ENCODE data around the gene SPINT2. TPM values are rescaled to one million over a fixed set of nuclear protein-coding genes. Genes with fewer than 3 reads are reported as not detected.

The SPINT2 gene
- total RNA-seq, 1 donor from 2014 or later, result 71.0 TPM

GRCh38 chr19:38290631-38291147 is 26.3 kb downstream of the SPINT2 start:
- H3K9ac ChIP-seq, result no peak overlapping the region
- Mint-ChIP-seq H3K27me3 (ENCODE audit: insufficient read depth, low read depth) (no peaks in the 10 kb centered on the region), H3K9me3 (no peaks in the 10 kb centered on the region), H3K36me3 (no peaks in the 10 kb centered on the region), H3K4me1 (peaks cover 28% of the 10 kb centered on the region), H3K27ac (peak overlapping the region; percentile 65), H3K4me3 (no peak overlapping the region)
- no peaks in the 10 kb centered on the region for H3K79me2 ChIP-seq (ENCODE audit: low read depth)
- H4K20me1 ChIP-seq (ENCODE audit: low read depth), result no peaks in the 10 kb centered on the region
- H3K36me3 ChIP-seq, result no peaks in the 10 kb centered on the region
- H2AFZ ChIP-seq (replicated peaks), result no peak overlapping the region
- H3K27me3 ChIP-seq, result no peaks in the 10 kb centered on the region
- no peak for TF ChIP-seq EZH2phosphoT487 (IDR thresholded peaks at IDR 0.05)
- no peaks in the 10 kb centered on the region for H3K4me1 ChIP-seq
- DNase-seq (ENCODE audit: low spot score), result no peak
- no peak overlapping the region for H3K4me2 ChIP-seq
- H3K27ac ChIP-seq, result no peak overlapping the region
- no peaks in the 10 kb centered on the region for H3F3A ChIP-seq (ENCODE audit: low read depth)
- H3K9me3 ChIP-seq (ENCODE audit: low read depth), result no peaks in the 10 kb centered on the region
- H3K4me3 ChIP-seq, result no peak overlapping the region

- Histone ChIP-seq H2AFZ (replicated peaks) (no peak overlapping the region), H3K27me3 (no peaks in the 10 kb centered on the region)
- H3K27ac Mint-ChIP-seq, result peak overlapping the region; percentile 54
Measured at GRCh38 chr19:38291855-38292254, 27.5 kb downstream of the SPINT2 start.

GRCh38 chr19:38293281-38293680 is 28.9 kb downstream of the SPINT2 start:
- no peaks in the 10 kb centered on the region for H3K4me1 ChIP-seq
- no peak overlapping the region for H3K9ac ChIP-seq
- no peaks in the 10 kb centered on the region for H3K9me3 Mint-ChIP-seq
- H3K4me3 Mint-ChIP-seq, result no peak overlapping the region
- no peaks in the 10 kb centered on the region for H3K79me2 ChIP-seq (ENCODE audit: low read depth)
- peaks cover 19% of the 10 kb centered on the region for H3K4me1 Mint-ChIP-seq
- H2AFZ ChIP-seq (replicated peaks), result no peak overlapping the region
- H3K27me3 ChIP-seq, result no peaks in the 10 kb centered on the region
- no peaks in the 10 kb centered on the region for H3K27me3 Mint-ChIP-seq (ENCODE audit: insufficient read depth, low read depth)
- no peak for TF ChIP-seq EZH2phosphoT487 (IDR thresholded peaks at IDR 0.05)
- TF ChIP-seq CTCF (IDR thresholded peaks at IDR 0.05), result no peak
- no peak for TF ChIP-seq EZH2 (IDR thresholded peaks at IDR 0.05)
- no peak overlapping the region for H3K27ac ChIP-seq
- no peaks in the 10 kb centered on the region for H3K36me3 ChIP-seq
- H3K4me3 ChIP-seq, result no peak overlapping the region
- H3K36me3 Mint-ChIP-seq, result no peaks in the 10 kb centered on the region
- no peaks in the 10 kb centered on the region for H3K9me3 ChIP-seq (ENCODE audit: low read depth)
- H3K4me2 ChIP-seq, result no peak overlapping the region
- DNase-seq (ENCODE audit: low spot score), result peak; percentile 29
- no peaks in the 10 kb centered on the region for H4K20me1 ChIP-seq (ENCODE audit: low read depth)
- H3F3A ChIP-seq (ENCODE audit: low read depth), result no peaks in the 10 kb centered on the region
- no peak overlapping the region for H3K27ac Mint-ChIP-seq

More at GRCh38 chr19:38291855-38292254, 27.5 kb downstream of the SPINT2 start:
- Mint-ChIP-seq H3K4me3 (no peak overlapping the region), H3K27me3 (ENCODE audit: insufficient read depth, low read depth) (no peaks in the 10 kb centered on the region), H3K9me3 (no peaks in the 10 kb centered on the region), H3K4me1 (peaks cover 26% of the 10 kb centered on the region), H3K36me3 (no peaks in the 10 kb centered on the region)
- no peak for TF ChIP-seq CTCF (IDR thresholded peaks at IDR 0.05)
- TF ChIP-seq EZH2phosphoT487 (IDR thresholded peaks at IDR 0.05), result no peak
- no peak for TF ChIP-seq EZH2 (IDR thresholded peaks at IDR 0.05)
- Histone ChIP-seq H3K4me3 (no peak overlapping the region), H3F3A (ENCODE audit: low read depth) (no peaks in the 10 kb centered on the region), H4K20me1 (ENCODE audit: low read depth) (no peaks in the 10 kb centered on the region), H3K79me2 (ENCODE audit: low read depth) (no peaks in the 10 kb centered on the region), H3K9me3 (ENCODE audit: low read depth) (no peaks in the 10 kb centered on the region), H3K36me3 (no peaks in the 10 kb centered on the region), H3K9ac (no peak overlapping the region), H3K4me1 (no peaks in the 10 kb centered on the region), H3K27ac (no peak overlapping the region), H3K4me2 (no peak overlapping the region)
- DNase-seq (ENCODE audit: low spot score), result no peak

GRCh38 chr19:38294090-38294489 is 29.7 kb downstream of the SPINT2 start:
- Mint-ChIP-seq H3K4me3 (no peak overlapping the region), H3K27ac (peak overlapping the region; percentile 32), H3K36me3 (no peaks in the 10 kb centered on the region), H3K27me3 (ENCODE audit: insufficient read depth, low read depth) (no peaks in the 10 kb centered on the region), H3K9me3 (no peaks in the 10 kb centered on the region), H3K4me1 (peaks cover 19% of the 10 kb centered on the region)
- no peak overlapping the region for H3K9ac ChIP-seq
- H3K4me1 ChIP-seq, result no peaks in the 10 kb centered on the region
- H3K4me3 ChIP-seq, result no peak overlapping the region
- H3K27ac ChIP-seq, result no peak overlapping the region
- no peaks in the 10 kb centered on the region for H3K36me3 ChIP-seq
- no peaks in the 10 kb centered on the region for H3K27me3 ChIP-seq
- no peaks in the 10 kb centered on the region for H4K20me1 ChIP-seq (ENCODE audit: low read depth)
- no peaks in the 10 kb centered on the region for H3K79me2 ChIP-seq (ENCODE audit: low read depth)
- H3F3A ChIP-seq (ENCODE audit: low read depth), result no peaks in the 10 kb centered on the region
- TF ChIP-seq EZH2 (IDR thresholded peaks at IDR 0.05), result no peak
- no peak for TF ChIP-seq EZH2phosphoT487 (IDR thresholded peaks at IDR 0.05)
- no peak for TF ChIP-seq CTCF (IDR thresholded peaks at IDR 0.05)
- no peak overlapping the region for H3K4me2 ChIP-seq
- H2AFZ ChIP-seq (replicated peaks), result no peak overlapping the region
- no peaks in the 10 kb centered on the region for H3K9me3 ChIP-seq (ENCODE audit: low read depth)
- no peak for DNase-seq (ENCODE audit: low spot score)
